CD4-positive, alpha-beta memory T cell (primary cell): Measurements from ENCODE around the gene FAM219A. TPM values are rescaled to one million over a fixed set of nuclear protein-coding genes. Genes with fewer than 3 reads are reported as not detected.

Source experiments
- CTCF ChIA-PET: fragments of 350-600 bp; sonication (Branson Sonifier 250); formaldehyde crosslinking; loops from one replicate; lab custom pipeline; 2021; ENCODE audit warnings: inconsistent platforms; ENCODE audit not compliant: partially characterized antibody; lab: Charles Lee
- POLR2A ChIA-PET: fragments of 350-600 bp; sonication (Branson Sonifier 250); formaldehyde crosslinking; loops from one replicate; lab custom pipeline; 2021; ENCODE audit not compliant: partially characterized antibody; lab: Charles Lee
- DNase-seq, 5 donors: peaks; one replicate each; pipeline versions ENCODE4 v3.0.0 to v3.0.0-alpha.2; 2020 to 2022; ENCODE audit warnings: mixed read lengths in 1 of 5
- H3K27ac ChIP-seq: one replicate; pipeline ENCODE4 v1.7.0; 2013; ENCODE audit warnings: low read depth, low read length
- H3K27me3 ChIP-seq: 2 replicates; pipeline ENCODE4 v1.7.0; 2013; ENCODE audit warnings: mild to moderate bottlenecking, low read length, moderate library complexity; ENCODE audit not compliant: insufficient read depth
- H3K36me3 ChIP-seq: 2 replicates; pipeline ENCODE4 v1.7.0; 2013; ENCODE audit warnings: mild to moderate bottlenecking, low read length, moderate library complexity; ENCODE audit not compliant: insufficient read depth
- H3K4me1 ChIP-seq: 2 replicates; pipeline ENCODE4 v1.7.0; 2013; ENCODE audit warnings: mild to moderate bottlenecking, low read length, moderate library complexity; ENCODE audit not compliant: insufficient read depth
- H3K4me3 ChIP-seq, 2 donors: one replicate each; pipeline ENCODE4 v1.7.0; 2013; ENCODE audit warnings: low read length in 2 of 2, mild to moderate bottlenecking in 1 of 2
- H3K9me3 ChIP-seq, 2 donors: one replicate each; pipeline ENCODE4 v1.7.0; 2013; ENCODE audit warnings: low read length in 2 of 2, control low read depth in 1 of 2; ENCODE audit not compliant: control insufficient read depth in 1 of 2
- H3K27ac Mint-ChIP-seq, 7 donors: one replicate each; pipeline ENCODE4 v1.8.0; 2020 to 2021; ENCODE audit warnings: mixed read lengths in 7 of 7, mild to moderate bottlenecking in 6 of 7, inconsistent platforms in 3 of 7, moderate library complexity in 3 of 7
- H3K27me3 Mint-ChIP-seq, 2 donors: one replicate each; pipeline ENCODE4 v1.8.0; 2020 to 2021; ENCODE audit warnings: mixed read lengths in 2 of 2
- H3K36me3 Mint-ChIP-seq, 2 donors: one replicate each; pipeline ENCODE4 v1.8.0; 2020 to 2021; ENCODE audit warnings: mixed read lengths in 2 of 2, inconsistent platforms in 1 of 2, mild to moderate bottlenecking in 1 of 2
- H3K4me1 Mint-ChIP-seq, 4 donors: one replicate each; pipeline ENCODE4 v1.8.0; 2020 to 2021; ENCODE audit warnings: mixed read lengths in 4 of 4, mild to moderate bottlenecking in 1 of 4
- H3K4me3 Mint-ChIP-seq, 8 donors: one replicate each; pipeline ENCODE4 v1.8.0; 2020 to 2021; ENCODE audit warnings: mixed read lengths in 8 of 8, mild to moderate bottlenecking in 7 of 8, moderate library complexity in 6 of 8, inconsistent platforms in 3 of 8
- H3K9me3 Mint-ChIP-seq, 8 donors: one replicate each; pipeline ENCODE4 v1.8.0; 2020 to 2021; ENCODE audit warnings: mixed read lengths in 8 of 8, mild to moderate bottlenecking in 5 of 8, inconsistent platforms in 3 of 8, moderate library complexity in 1 of 8
- intact Hi-C: fragments of 100-400 bp; cut with micrococcal nuclease; formaldehyde crosslinking; loops from one replicate; pipeline ENCODE4 v1.15.1; 2023
- polyA plus RNA-seq, 2 donors: library from polyadenylated mRNA; unstranded; fragments of 300-500 nt; fragmentation: Illumina TruSeq; gene quantifications; one replicate each; pipeline ENCODE4 v1.2.3, GENCODE V29; 2021
- total RNA-seq, 2 experiments: library from RNA; stranded (reverse); gene quantifications; one replicate each; pipeline ENCODE4 v1.2.3, GENCODE V29; 2021

The FAM219A gene
- total and polyA plus RNA-seq, 4 experiments from 2014 or later = 0.33 to 16.3 (median 7.6) TPM

DNA sequence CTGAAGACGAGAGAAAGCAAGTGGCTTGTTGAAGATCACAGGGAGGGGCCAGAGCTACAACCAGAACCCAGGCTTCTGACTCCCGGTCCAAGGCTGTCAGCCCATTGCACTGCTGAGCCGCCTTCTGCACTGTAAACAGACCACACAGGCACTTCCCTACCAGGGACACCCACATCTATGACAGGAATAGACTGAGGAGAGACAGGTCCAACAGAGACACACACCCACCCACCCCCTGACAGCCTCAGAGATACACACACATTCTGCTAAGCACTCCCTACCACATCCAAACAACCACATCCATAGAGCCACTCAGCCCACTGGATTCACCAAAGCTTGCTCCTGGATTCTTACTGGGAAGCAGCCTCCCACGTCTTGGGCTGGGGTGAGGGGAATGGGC is 58.6 kb downstream of the FAM219A start:
- peaks cover 21 to 28% of the 10 kb centered on the region in 2 donors for H3K36me3 Mint-ChIP-seq
- no peaks in the 10 kb centered on the region for H3K27me3 ChIP-seq
- H3K4me3 ChIP-seq = no peak overlapping the region
- no peaks in the 10 kb centered on the region for H3K9me3 ChIP-seq
- H3K27ac Mint-ChIP-seq = no peak overlapping the region
- POLR2A ChIA-PET = no interaction called here
- no peaks in the 10 kb centered on the region for H3K4me1 ChIP-seq
- CTCF ChIA-PET = no interaction called here
- DNase-seq = no peak
- H3K4me3 Mint-ChIP-seq = no peak overlapping the region
- H3K27ac ChIP-seq = no peak overlapping the region
- H3K27me3 Mint-ChIP-seq = no peaks in the 10 kb centered on the region
- no peaks in the 10 kb centered on the region for H3K4me1 Mint-ChIP-seq
- intact Hi-C loops = no loop called here
- H3K36me3 ChIP-seq = peaks cover 10% of the 10 kb centered on the region
- H3K9me3 Mint-ChIP-seq = no peaks in the 10 kb centered on the region

DNA sequence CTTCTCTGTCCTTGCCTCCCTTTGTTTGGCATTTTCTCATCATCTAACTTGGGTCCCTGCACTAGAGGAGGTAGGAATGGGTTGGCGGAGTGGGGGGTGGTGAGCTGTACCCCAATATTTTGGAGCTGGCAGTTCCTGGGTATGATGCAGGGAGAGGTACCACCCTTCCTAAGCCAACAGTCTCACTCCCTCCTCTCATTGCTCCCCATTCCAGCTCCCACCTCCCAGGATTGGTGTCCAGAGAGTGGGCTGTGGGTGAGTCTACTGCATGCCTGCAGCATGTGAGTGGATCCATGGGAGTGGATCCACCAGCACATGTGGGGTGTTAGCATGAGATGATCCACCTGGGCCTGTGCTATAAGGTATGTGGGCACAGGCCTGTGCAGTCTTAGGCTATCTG is 59.5 kb downstream of the FAM219A start:
- CTCF ChIA-PET = no interaction called here
- no peak overlapping the region for H3K27ac Mint-ChIP-seq
- intact Hi-C loops = no loop called here
- H3K4me3 Mint-ChIP-seq = no peak overlapping the region
- H3K9me3 ChIP-seq = no peaks in the 10 kb centered on the region
- no peaks in the 10 kb centered on the region for H3K27me3 ChIP-seq
- POLR2A ChIA-PET = no interaction called here
- H3K36me3 Mint-ChIP-seq = peaks cover 21 to 28% of the 10 kb centered on the region in 2 donors
- DNase-seq = no peak
- H3K4me1 Mint-ChIP-seq = no peaks in the 10 kb centered on the region
- no peaks in the 10 kb centered on the region for H3K4me1 ChIP-seq
- H3K36me3 ChIP-seq = peaks cover 10% of the 10 kb centered on the region
- no peaks in the 10 kb centered on the region for H3K27me3 Mint-ChIP-seq
- no peak overlapping the region for H3K4me3 ChIP-seq
- H3K27ac ChIP-seq = no peak overlapping the region
- no peaks in the 10 kb centered on the region for H3K9me3 Mint-ChIP-seq

DNA sequence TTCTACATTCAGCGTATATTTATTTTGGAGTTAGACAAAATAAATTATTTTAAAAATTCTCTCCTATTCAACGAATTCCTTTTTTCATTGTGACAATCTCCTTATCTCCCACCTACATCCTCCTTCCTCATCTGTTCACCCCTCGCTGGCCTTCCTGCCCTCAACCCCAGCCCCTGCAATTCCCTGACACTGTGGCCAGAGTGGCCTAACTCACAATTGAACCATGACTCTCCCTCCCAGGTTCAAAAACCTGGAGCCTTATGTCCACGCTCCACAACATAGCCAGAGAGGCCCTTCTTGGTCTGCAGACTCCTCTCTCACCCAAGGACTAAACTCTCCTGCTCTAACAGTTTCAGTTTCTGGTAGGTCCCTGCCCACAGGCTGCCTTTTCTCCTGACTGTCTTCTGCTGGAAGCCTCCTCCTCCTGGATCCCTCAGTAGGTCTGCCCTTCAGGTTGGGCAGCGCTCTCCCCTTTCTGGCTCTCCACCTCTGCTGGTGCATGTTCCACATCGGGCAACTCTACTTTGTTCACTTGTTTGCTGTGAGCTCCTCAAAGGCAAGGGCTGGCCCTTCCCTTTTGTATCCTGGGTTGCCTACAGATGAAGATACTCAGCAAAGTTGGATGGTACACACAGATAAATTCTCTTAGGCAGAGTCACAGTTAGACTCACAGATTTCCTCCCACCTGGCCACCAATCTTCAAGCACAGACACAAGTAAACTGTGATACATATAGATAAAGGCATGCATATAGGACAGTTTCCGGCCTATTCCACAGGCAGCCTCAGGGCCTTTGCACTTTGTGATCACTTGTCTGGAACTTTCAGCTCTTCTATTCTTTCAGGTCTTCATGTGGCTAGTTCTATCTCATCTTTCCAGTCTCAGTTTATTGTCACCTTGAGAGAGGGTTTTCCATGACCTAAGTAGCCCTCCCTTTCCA is 61.8 kb downstream of the FAM219A start:
- Histone ChIP-seq H3K27me3 (no peaks in the 10 kb centered on the region), H3K4me1 (no peaks in the 10 kb centered on the region), H3K9me3 (no peaks in the 10 kb centered on the region), H3K27ac (no peak overlapping the region), H3K36me3 (no peaks in the 10 kb centered on the region), H3K4me3 (no peak overlapping the region)
- no peaks in the 10 kb centered on the region for H3K9me3 Mint-ChIP-seq
- H3K4me1 Mint-ChIP-seq = no peaks in the 10 kb centered on the region
- POLR2A ChIA-PET = no interaction called here
- no peak overlapping the region for H3K4me3 Mint-ChIP-seq
- H3K27ac Mint-ChIP-seq = no peak overlapping the region
- intact Hi-C loops = no loop called here
- no peaks in the 10 kb centered on the region for H3K27me3 Mint-ChIP-seq
- CTCF ChIA-PET = interaction anchor here (0.8 kb wide), 1 partner anchor 237 kb away, joined by 3 read pairs; no protein-coding TSS in a partner anchor
- H3K36me3 Mint-ChIP-seq = peaks cover 13% of the 10 kb centered on the region in 2 donors
- no peak for DNase-seq

DNA sequence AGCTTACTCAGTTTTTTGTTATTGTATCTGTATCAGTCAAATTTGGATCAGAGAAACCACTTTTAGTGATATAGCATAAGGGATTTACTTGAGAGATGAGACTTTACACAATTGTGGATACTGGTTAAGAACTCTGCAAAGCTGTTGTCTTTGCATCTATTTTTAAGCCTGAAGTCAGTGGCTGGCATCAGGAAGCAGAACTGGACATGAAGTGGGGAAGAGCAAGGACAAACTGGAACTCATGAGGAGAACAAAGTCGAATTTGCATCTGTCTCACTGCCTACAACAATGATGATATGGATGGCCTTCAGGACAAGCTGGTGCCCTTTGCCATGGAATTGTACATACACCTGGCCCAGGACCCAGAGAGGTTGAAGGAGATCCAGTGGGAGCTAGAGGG is 65.9 kb downstream of the FAM219A start:
- Mint-ChIP-seq H3K27ac (no peak overlapping the region), H3K4me1 (no peaks in the 10 kb centered on the region), H3K36me3 (no peaks in the 10 kb centered on the region), H3K27me3 (no peaks in the 10 kb centered on the region), H3K4me3 (no peak overlapping the region), H3K9me3 (peaks cover 0 to 2% (median 0%) of the 10 kb centered on the region in 8 donors)
- Histone ChIP-seq H3K27me3 (no peaks in the 10 kb centered on the region), H3K36me3 (no peaks in the 10 kb centered on the region), H3K4me3 (no peak overlapping the region), H3K27ac (no peak overlapping the region), H3K9me3 (no peaks in the 10 kb centered on the region), H3K4me1 (no peaks in the 10 kb centered on the region)
- no peak for DNase-seq
- POLR2A ChIA-PET = no interaction called here
- intact Hi-C loops = no loop called here
- CTCF ChIA-PET = interaction anchor here (1.0 to 1.8 kb wide), 2 partner anchors 11 to 13 kb away, joined by 3 to 11 read pairs; no protein-coding TSS in a partner anchor

DNA sequence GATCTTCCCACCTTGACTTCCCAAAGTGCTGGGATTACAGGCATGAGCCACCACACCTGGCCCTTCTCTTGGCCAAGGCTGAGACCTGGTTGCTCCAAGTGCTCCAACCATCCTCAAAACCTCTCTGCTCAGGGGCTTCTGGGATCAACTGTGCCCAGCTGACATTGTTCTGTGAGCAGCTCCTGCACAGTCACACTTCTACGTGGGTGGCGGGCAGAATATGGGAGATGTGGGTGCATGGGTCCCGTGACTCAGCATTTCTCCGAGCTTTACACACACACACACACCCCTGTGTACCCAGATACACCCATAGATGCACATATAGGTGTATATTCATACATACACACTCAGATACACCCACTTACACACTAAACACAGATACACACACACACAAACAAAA is 71.1 kb downstream of the FAM219A start:
- Mint-ChIP-seq H3K9me3 (peaks cover 0 to 2% (median 0%) of the 10 kb centered on the region in 8 donors), H3K4me3 (no peak overlapping the region), H3K27me3 (no peaks in the 10 kb centered on the region), H3K4me1 (no peaks in the 10 kb centered on the region), H3K27ac (no peak overlapping the region), H3K36me3 (no peaks in the 10 kb centered on the region)
- H3K4me3 ChIP-seq = no peak overlapping the region
- H3K36me3 ChIP-seq = no peaks in the 10 kb centered on the region
- H3K9me3 ChIP-seq = no peaks in the 10 kb centered on the region
- ChIA-PET CTCF (interaction anchor here (2.3 kb wide), 1 partner anchor 8 kb away, joined by 7 read pairs; no protein-coding TSS in a partner anchor), POLR2A (no interaction called here)
- H3K27me3 ChIP-seq = no peaks in the 10 kb centered on the region
- no peak overlapping the region for H3K27ac ChIP-seq
- intact Hi-C loops = no loop called here
- DNase-seq = no peak
- no peaks in the 10 kb centered on the region for H3K4me1 ChIP-seq

DNA sequence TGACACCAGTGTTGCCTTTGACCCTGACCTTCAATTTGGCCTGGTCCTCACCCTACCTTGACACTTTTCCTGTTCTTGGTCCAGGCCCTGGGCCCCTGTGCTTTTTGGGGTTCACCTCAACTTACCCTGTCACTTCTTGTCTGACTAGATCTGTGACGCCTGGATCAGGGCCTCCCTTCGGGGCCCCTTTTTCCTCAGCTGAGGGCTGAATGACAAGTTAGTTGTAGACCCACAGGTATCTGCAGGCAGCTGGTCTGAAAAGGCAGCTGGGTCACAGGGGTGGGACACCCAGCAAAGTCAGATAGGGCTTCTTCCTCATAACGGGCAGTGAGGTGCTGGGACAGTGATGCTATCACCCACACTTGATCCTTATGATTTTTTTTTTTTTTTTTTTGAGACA is 71.7 kb downstream of the FAM219A start:
- Mint-ChIP-seq H3K36me3 (no peaks in the 10 kb centered on the region), H3K9me3 (peaks cover 0 to 2% (median 0%) of the 10 kb centered on the region in 8 donors), H3K27ac (no peak overlapping the region), H3K4me1 (peaks cover 0 to 4% (median under 1%) of the 10 kb centered on the region in 4 donors), H3K27me3 (no peaks in the 10 kb centered on the region), H3K4me3 (peak overlapping the region in 1 of 8 donors; percentile 7)
- H3K4me3 ChIP-seq = no peak overlapping the region
- H3K4me1 ChIP-seq = no peaks in the 10 kb centered on the region
- H3K36me3 ChIP-seq = no peaks in the 10 kb centered on the region
- intact Hi-C loops = no loop called here
- no peak for DNase-seq
- H3K9me3 ChIP-seq = no peaks in the 10 kb centered on the region
- no peaks in the 10 kb centered on the region for H3K27me3 ChIP-seq
- POLR2A ChIA-PET = no interaction called here
- CTCF ChIA-PET = no interaction called here
- no peak overlapping the region for H3K27ac ChIP-seq

DNA sequence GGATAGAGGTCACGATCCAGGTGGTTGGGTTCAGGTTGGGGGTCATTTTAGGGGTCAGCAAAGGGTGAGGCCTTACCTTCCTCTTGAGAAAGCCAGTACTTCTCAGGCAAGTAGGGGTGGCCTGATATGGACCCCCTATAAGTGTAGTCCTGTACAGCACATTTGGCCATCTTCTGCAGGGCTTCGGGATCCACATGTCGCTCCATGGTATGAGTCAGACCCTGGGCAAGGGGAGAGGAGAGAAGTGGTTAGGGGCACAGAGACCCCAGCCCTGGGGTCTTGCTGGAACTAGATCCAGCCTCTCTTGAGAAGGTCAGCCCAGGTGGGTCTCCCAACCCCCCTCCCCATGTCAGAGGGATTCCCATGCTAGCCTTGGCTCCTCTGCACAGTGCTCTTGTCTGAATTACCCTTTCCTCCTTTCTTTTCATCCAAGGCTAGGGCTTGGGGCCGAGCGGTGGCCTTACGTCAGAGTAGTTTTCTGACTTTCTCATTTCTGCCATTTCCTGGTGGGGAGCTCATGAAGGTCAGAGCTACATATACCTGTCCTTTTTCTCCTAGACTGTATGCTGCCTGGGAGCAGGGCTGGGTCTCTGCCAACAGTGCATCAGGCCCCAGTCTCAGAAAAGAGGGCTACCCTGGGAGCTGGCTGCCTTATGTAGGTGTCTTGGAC is 72.7 kb downstream of the FAM219A start:
- DNase-seq = no peak
- peaks cover 0 to 2% (median 0%) of the 10 kb centered on the region in 8 donors for H3K9me3 Mint-ChIP-seq
- no peaks in the 10 kb centered on the region for H3K27me3 ChIP-seq
- no peak overlapping the region for H3K4me3 Mint-ChIP-seq
- ChIA-PET CTCF (interaction anchor here (0.7 kb wide), 1 partner anchor 72 kb away, joined by 3 read pairs; the partner anchor contains the start of gene FAM219A), POLR2A (no interaction called here)
- H3K4me3 ChIP-seq = no peak overlapping the region
- no peak overlapping the region for H3K27ac Mint-ChIP-seq
- no peaks in the 10 kb centered on the region for H3K36me3 Mint-ChIP-seq
- no peaks in the 10 kb centered on the region for H3K36me3 ChIP-seq
- no peak overlapping the region for H3K27ac ChIP-seq
- H3K27me3 Mint-ChIP-seq = no peaks in the 10 kb centered on the region
- intact Hi-C loops = no loop called here
- peaks cover 7% of the 10 kb centered on the region for H3K4me1 ChIP-seq
- no peaks in the 10 kb centered on the region for H3K9me3 ChIP-seq
- peaks cover 5 to 13% (median 9%) of the 10 kb centered on the region in 4 donors for H3K4me1 Mint-ChIP-seq
